C4-2B (cell line): ENCODE results near the gene EIF2AK2.

Experiments used
- CTCF ChIP-seq: fragments of 450-650 bp; conservative IDR thresholded peaks from 2 replicates; pipeline ENCODE4 v1.5.1; 2017; ENCODE audit warnings: mild to moderate bottlenecking
- ZFX ChIP-seq: fragments of 450-650 bp; IDR thresholded peaks from 2 replicates; pipeline ENCODE4 v1.6.1; 2017

DNA sequence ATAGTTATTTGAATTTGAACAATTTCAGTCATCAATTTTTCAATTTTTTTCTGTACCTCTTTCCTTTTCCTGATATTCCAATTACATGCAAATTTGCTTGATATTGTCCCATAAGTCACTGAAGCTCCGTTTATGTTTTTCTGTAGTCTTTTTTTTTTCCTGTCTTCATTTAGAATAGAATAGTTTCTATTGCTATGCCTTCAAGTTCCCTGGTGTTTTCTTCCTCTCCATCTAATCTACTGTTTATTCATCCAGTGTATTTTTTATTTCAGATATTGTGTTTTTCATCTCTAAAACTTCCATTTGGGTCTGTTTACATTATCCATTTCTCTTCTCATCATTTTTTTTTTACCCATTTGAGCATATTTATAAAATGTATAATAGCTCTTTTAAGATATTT lies 8.0 kb upstream of the EIF2AK2 start:
- no peak for TF ChIP-seq CTCF
- no peak for TF ChIP-seq ZFX
